Brain microvascular endothelial cell (primary cell): Measurements from ENCODE around the gene LLGL2.

ENCODE experiments used
- DNase-seq: peaks from one replicate; pipeline ENCODE4 v3.0.0-alpha.2; 2020
- H3K27ac ChIP-seq: fragments of 250-450 bp; sonication (Bioruptor Pico); 2 replicates; pipeline ENCODE4 v1.5.1; 2020; ENCODE audit warnings: mild to moderate bottlenecking, moderate library complexity
- H3K27me3 ChIP-seq: fragments of 250-450 bp; sonication (Bioruptor Pico); replicated peaks from 2 replicates; pipeline ENCODE4 v1.5.1; 2020; ENCODE audit warnings: mild to moderate bottlenecking
- H3K36me3 ChIP-seq: fragments of 250-450 bp; sonication (Bioruptor Pico); replicated peaks from 2 replicates; pipeline ENCODE4 v1.5.1; 2020; ENCODE audit warnings: mild to moderate bottlenecking
- H3K4me3 ChIP-seq: 2 replicates; pipeline ENCODE4 v1.5.1; 2011; ENCODE audit warnings: low read depth, mild to moderate bottlenecking, control low read depth, low read length, moderate library complexity
- CTCF ChIP-seq: IDR thresholded peaks from 2 replicates; pipeline ENCODE4 v1.5.1; 2011; ENCODE audit warnings: low read depth, mild to moderate bottlenecking, moderate library complexity, low read length, control low read depth, inconsistent platforms; ENCODE audit errors: missing control alignments
- in situ Hi-C: cut with HindIII; loops from 2 replicates; pipeline ENCODE4 v1.10.0; 2017; ENCODE audit warnings: low sequenced_read_pairs, low pct_ligation_motif_present

The LLGL2 gene

GRCh38 chr17:75503976-75504346 is 21.5 kb upstream of the LLGL2 start:
- Histone ChIP-seq H3K36me3 (no peaks in the 10 kb centered on the region), H3K27ac (no peak overlapping the region), H3K27me3 (no peaks in the 10 kb centered on the region), H3K4me3 (no peak overlapping the region)
- no peak for DNase-seq
- in situ Hi-C loops: no loop called here
- TF ChIP-seq CTCF: no peak

GRCh38 chr17:75504347-75505151 is 20.9 kb upstream of the LLGL2 start:
- no peaks in the 10 kb centered on the region for H3K36me3 ChIP-seq
- in situ Hi-C loops: no loop called here

GRCh38 chr17:75505152-75505409 is 20.4 kb upstream of the LLGL2 start:
- Histone ChIP-seq H3K36me3 (no peaks in the 10 kb centered on the region), H3K27me3 (no peaks in the 10 kb centered on the region), H3K27ac (no peak overlapping the region), H3K4me3 (no peak overlapping the region)
- no peak for DNase-seq
- TF ChIP-seq CTCF: no peak
- in situ Hi-C loops: no loop called here

More at GRCh38 chr17:75504347-75505151, 20.9 kb upstream of the LLGL2 start:
- Histone ChIP-seq H3K27ac (no peak overlapping the region), H3K27me3 (no peaks in the 10 kb centered on the region), H3K4me3 (no peak overlapping the region)
- TF ChIP-seq CTCF: peak; percentile 79
- no peak for DNase-seq

GRCh38 chr17:75505640-75506039 is 19.9 kb upstream of the LLGL2 start:
- Histone ChIP-seq H3K27me3 (no peaks in the 10 kb centered on the region), H3K27ac (no peak overlapping the region), H3K4me3 (no peak overlapping the region), H3K36me3 (no peaks in the 10 kb centered on the region)
- in situ Hi-C loops: no loop called here
- TF ChIP-seq CTCF: no peak
- no peak for DNase-seq

GRCh38 chr17:75506134-75506533 is 19.4 kb upstream of the LLGL2 start:
- Histone ChIP-seq H3K4me3 (no peak overlapping the region), H3K27ac (no peak overlapping the region), H3K36me3 (no peaks in the 10 kb centered on the region), H3K27me3 (no peaks in the 10 kb centered on the region)
- in situ Hi-C loops: no loop called here
- TF ChIP-seq CTCF: no peak
- no peak for DNase-seq

GRCh38 chr17:75506888-75507287 is 18.6 kb upstream of the LLGL2 start:
- Histone ChIP-seq H3K27ac (no peak overlapping the region), H3K4me3 (no peak overlapping the region), H3K27me3 (no peaks in the 10 kb centered on the region), H3K36me3 (no peaks in the 10 kb centered on the region)
- in situ Hi-C loops: no loop called here
- no peak for DNase-seq
- no peak for TF ChIP-seq CTCF
